OCI-LY7 (cell line): ENCODE results near the gene RHOBTB3. TPM values are rescaled to one million over a fixed set of nuclear protein-coding genes. Genes with fewer than 3 reads are reported as not detected.

Experiments used
- BruUV-seq: library from RNA; stranded (reverse); fragments of 400-500 nt; replicated peaks from 2 replicates; lab custom pipeline; 2021; lab: Mats Ljungman, UMichigan
- CTCF ChIA-PET: fragments of 300-600 bp; sonication (Branson Sonifier 250); formaldehyde crosslinking; loops from one replicate; lab custom pipeline; 2022; ENCODE audit warnings: antibody characterized with exemption; ENCODE audit not compliant: unreplicated experiment; lab: Charles Lee
- POLR2A ChIA-PET: fragments of 300-600 bp; sonication (Branson Sonifier 250); formaldehyde crosslinking; loops from one replicate; lab custom pipeline; 2022; ENCODE audit warnings: antibody characterized with exemption; lab: Charles Lee
- DNase-seq: peaks from one replicate; pipeline ENCODE4 v3.0.0-alpha.2; 2015; ENCODE audit warnings: low spot score
- H2AFZ ChIP-seq: fragments of 200-600 bp; sonication (generic), shearing (Covaris generic); 2 replicates; pipeline ENCODE4 v1.6.1; 2014; ENCODE audit warnings: mild to moderate bottlenecking, antibody characterized with exemption, low read length, moderate library complexity
- H3K27ac ChIP-seq: fragments of 200-600 bp; sonication (generic); 2 replicates; pipeline ENCODE4 v1.5.1; 2014; ENCODE audit warnings: mixed run types, low read depth, mild to moderate bottlenecking, moderate library complexity, low read length, inconsistent platforms; ENCODE audit not compliant: poor library complexity, severe bottlenecking
- H3K36me3 ChIP-seq: fragments of 200-600 bp; sonication (generic); 2 replicates; pipeline ENCODE4 v1.6.1; 2014; ENCODE audit warnings: mild to moderate bottlenecking, antibody characterized with exemption, low read length, moderate library complexity, mixed read lengths; ENCODE audit not compliant: insufficient read depth
- H3K4me1 ChIP-seq: fragments of 200-600 bp; sonication (generic); 2 replicates; pipeline ENCODE4 v1.5.1; 2014; ENCODE audit warnings: mild to moderate bottlenecking, low read length; ENCODE audit not compliant: insufficient read depth, poor library complexity, severe bottlenecking
- H3K4me2 ChIP-seq: fragments of 200-600 bp; sonication (generic); 2 replicates; pipeline ENCODE4 v1.6.1; 2014; ENCODE audit warnings: mild to moderate bottlenecking, low read length
- H3K4me3 ChIP-seq: fragments of 200-600 bp; sonication (generic); 2 replicates; pipeline ENCODE4 v1.5.1; 2014; ENCODE audit warnings: mild to moderate bottlenecking, low read depth, low read length; ENCODE audit not compliant: poor library complexity, severe bottlenecking
- H3K79me2 ChIP-seq: fragments of 200-600 bp; sonication (generic); 2 replicates; pipeline ENCODE4 v1.6.1; 2016; ENCODE audit warnings: low read depth, mild to moderate bottlenecking, low read length, moderate library complexity, mixed read lengths; ENCODE audit not compliant: insufficient read depth
- H3K9me2 ChIP-seq: fragments of 200-600 bp; sonication (generic); 2 replicates; pipeline ENCODE4 v1.6.1; 2016; ENCODE audit warnings: mild to moderate bottlenecking, low read length, mixed read lengths; ENCODE audit not compliant: insufficient read depth
- H3K9me3 ChIP-seq: fragments of 200-600 bp; sonication (generic); 2 replicates; pipeline ENCODE4 v1.6.1; 2014; ENCODE audit warnings: mild to moderate bottlenecking, mixed run types, low read length, mixed read lengths
- H4K20me1 ChIP-seq: fragments of 200-600 bp; sonication (generic); 2 replicates; pipeline ENCODE4 v1.6.1; 2014; ENCODE audit warnings: mild to moderate bottlenecking, antibody characterized with exemption, low read length, moderate library complexity, mixed read lengths; ENCODE audit not compliant: insufficient read depth
- CTCF ChIP-seq: fragments of 200-600 bp; sonication (generic); conservative IDR thresholded peaks from 2 replicates; pipeline ENCODE4 v1.5.1; 2014; ENCODE audit warnings: mild to moderate bottlenecking, antibody characterized with exemption, low read length, moderate library complexity, mixed read lengths
- EZH2phosphoT487 ChIP-seq: fragments of 200-600 bp; sonication (generic); IDR thresholded peaks from 2 replicates; pipeline ENCODE4 v1.6.1; 2018; ENCODE audit warnings: low read depth, borderline replicate concordance, mild to moderate bottlenecking, mixed run types, antibody characterized with exemption, low read length, moderate library complexity, mixed read lengths
- intact Hi-C: fragments of 100-400 bp; cut with micrococcal nuclease; formaldehyde crosslinking; loops from one replicate; pipeline ENCODE4 v1.10.0; 2022; ENCODE audit not compliant: unreplicated experiment
- total RNA-seq, 2 experiments: library from RNA; depleted of rRNA in 1 of 2; stranded (reverse); fragments of >200 nt in 1 of 2; shearing (Covaris generic) in 1 of 2; gene quantifications; 2 replicates each; pipeline ENCODE4 v1.2.3, GENCODE V29; 2014 to 2022

The RHOBTB3 gene
- total RNA-seq, 2 experiments from 2014 or later: 0.51 to 4.0 TPM

- Histone ChIP-seq H3K27ac (no peak overlapping the region), H4K20me1 (no peaks in the 10 kb centered on the region), H3K4me2 (no peak overlapping the region), H3K9me2 (no peaks in the 10 kb centered on the region), H2AFZ (no peak overlapping the region), H3K79me2 (no peaks in the 10 kb centered on the region), H3K4me3 (no peak overlapping the region), H3K9me3 (no peaks in the 10 kb centered on the region), H3K36me3 (no peaks in the 10 kb centered on the region), H3K4me1 (no peaks in the 10 kb centered on the region)
- BruUV-seq: no TSS peak
- intact Hi-C loops: no loop called here
- POLR2A ChIA-PET: interaction anchor here (0.6 to 1.2 kb wide), 5 partner anchors 17 to 141 kb away, joined by 3 to 6 read pairs (median 3); no protein-coding TSS in a partner anchor
- CTCF ChIA-PET: no interaction called here
- no peak for DNase-seq
- TF ChIP-seq CTCF (no peak), EZH2phosphoT487 (no peak)
Observed at GRCh38 chr5:95741458-95741857, 10.3 kb downstream of the RHOBTB3 start.

GRCh38 chr5:95743232-95743631 lies 12.1 kb downstream of the RHOBTB3 start:
- H3K79me2 ChIP-seq: no peaks in the 10 kb centered on the region
- no peaks in the 10 kb centered on the region for H3K9me3 ChIP-seq
- no peak overlapping the region for H3K27ac ChIP-seq
- H4K20me1 ChIP-seq: no peaks in the 10 kb centered on the region
- no peak overlapping the region for H3K4me3 ChIP-seq
- intact Hi-C loops: no loop called here
- no TSS peak for BruUV-seq
- POLR2A ChIA-PET: no interaction called here
- no peaks in the 10 kb centered on the region for H3K9me2 ChIP-seq
- TF ChIP-seq EZH2phosphoT487 (no peak), CTCF (no peak)
- H3K4me1 ChIP-seq: no peaks in the 10 kb centered on the region
- DNase-seq: no peak
- H2AFZ ChIP-seq: no peak overlapping the region
- CTCF ChIA-PET: no interaction called here
- H3K4me2 ChIP-seq: no peak overlapping the region
- no peaks in the 10 kb centered on the region for H3K36me3 ChIP-seq

- ChIA-PET POLR2A (no interaction called here), CTCF (interaction anchor here (0.6 kb wide), 1 partner anchor 18 kb away, joined by 3 read pairs; no protein-coding TSS in a partner anchor)
Observed at GRCh38 chr5:95743877-95744276, 12.7 kb downstream of the RHOBTB3 start.

More at GRCh38 chr5:95743877-95744276, 12.7 kb downstream of the RHOBTB3 start:
- H3K4me3 ChIP-seq: no peak overlapping the region
- intact Hi-C loops: no loop called here
- H4K20me1 ChIP-seq: no peaks in the 10 kb centered on the region
- no peaks in the 10 kb centered on the region for H3K9me3 ChIP-seq
- TF ChIP-seq CTCF (no peak), EZH2phosphoT487 (no peak)
- no peak overlapping the region for H3K27ac ChIP-seq
- no peaks in the 10 kb centered on the region for H3K4me1 ChIP-seq
- no peak for DNase-seq
- H3K79me2 ChIP-seq: no peaks in the 10 kb centered on the region
- H3K9me2 ChIP-seq: no peaks in the 10 kb centered on the region
- H3K36me3 ChIP-seq: no peaks in the 10 kb centered on the region
- no peak overlapping the region for H2AFZ ChIP-seq
- BruUV-seq: no TSS peak
- H3K4me2 ChIP-seq: no peak overlapping the region
